ENCODE measurements around the gene DNASE1L3. TPM values are rescaled to one million over a fixed set of nuclear protein-coding genes. Genes with fewer than 3 reads are reported as not detected.

DNASE1L3 gene
- total and polyA plus RNA-seq, 2 of the 13 experiments (the other 11 are each of a cell fraction or from before 2014, with no cell fraction given): 0.86 to 1.7 TPM

GRCh38 chr3:58175437-58176184, 35.2 kb downstream of the DNASE1L3 start (continued):
- TF ChIP-seq ZBTB40 (IDR thresholded peaks at IDR 0.05) (no peak), ZBTB40 (CRISPR knock-in tag; IDR thresholded peaks at IDR 0.05) (peak; percentile 72; the same call in 1 of the 2 replicates), ZNF280B (CRISPR knock-in tag; IDR thresholded peaks at IDR 0.05; ENCODE audit: borderline replicate concordance) (0 out of 2 replicates have a peak, but pooled peaks have one; percentile 46), CENPBD1 (CRISPR knock-in tag; IDR thresholded peaks at IDR 0.05; ENCODE audit: borderline replicate concordance, low read depth) (0 out of 2 replicates have a peak, but pooled peaks have one; percentile 31), FOXJ3 (CRISPR knock-in tag; IDR thresholded peaks at IDR 0.05; ENCODE audit: borderline replicate concordance) (peak; percentile 84; the same call in 1 of the 2 replicates), ZNF652 (CRISPR knock-in tag; IDR thresholded peaks at IDR 0.05; ENCODE audit: borderline replicate concordance, low read depth) (peak; percentile 61; the same call in 1 of the 2 replicates), ZNF614 (CRISPR knock-in tag; IDR thresholded peaks at IDR 0.05; ENCODE audit: borderline replicate concordance) (peak; percentile 91; the same call in 1 of the 2 replicates), ZNF432 (CRISPR knock-in tag; IDR thresholded peaks at IDR 0.05; ENCODE audit: borderline replicate concordance) (no peak), ZNF891 (CRISPR knock-in tag; IDR thresholded peaks at IDR 0.05) (peak; percentile 76; the same call in 1 of the 2 replicates), TARDBP (CRISPR knock-in tag; IDR thresholded peaks at IDR 0.05) (peak; percentile 84), ZFP36L1 (CRISPR knock-in tag; IDR thresholded peaks at IDR 0.05) (peak; percentile 70; the same call in 1 of the 2 replicates), NFIC (IDR thresholded peaks at IDR 0.05; ENCODE audit: low read length) (peak; percentile 89), HINFP (CRISPR knock-in tag; IDR thresholded peaks at IDR 0.05; ENCODE audit: low read depth) (peak; percentile 53; the same call in 1 of the 2 replicates)
